Effector memory CD4-positive, alpha-beta T cell (primary cell): Measurements from ENCODE around the gene ARFIP1.
"Not testable (repeated sequence)": the region's sequence is repeated elsewhere in the genome, so short reads cannot be mapped to it uniquely, and the experiment has no call there.

ENCODE experiments used
- DNase-seq, 3 donors: peaks; one replicate each; pipeline ENCODE4 v3.0.0-alpha.2; 2020
- H3K27ac ChIP-seq: 2 replicates; pipeline ENCODE4 v1.7.0; 2013; ENCODE audit warnings: mild to moderate bottlenecking, low read length, moderate library complexity; ENCODE audit not compliant: insufficient read depth, poor library complexity, severe bottlenecking
- H3K27me3 ChIP-seq: replicated peaks from 2 replicates; pipeline ENCODE4 v1.7.0; 2013; ENCODE audit warnings: mild to moderate bottlenecking, low read length; ENCODE audit not compliant: insufficient read depth, control insufficient read depth, poor library complexity, severe bottlenecking
- H3K36me3 ChIP-seq: 2 replicates; pipeline ENCODE4 v1.7.0; 2013; ENCODE audit warnings: mild to moderate bottlenecking, low read length, moderate library complexity; ENCODE audit not compliant: control insufficient read depth, insufficient read depth
- H3K4me1 ChIP-seq: 2 replicates; pipeline ENCODE4 v1.7.0; 2013; ENCODE audit warnings: low read length, mild to moderate bottlenecking; ENCODE audit not compliant: control insufficient read depth, insufficient read depth, poor library complexity, severe bottlenecking
- H3K4me3 ChIP-seq: 2 replicates; pipeline ENCODE4 v1.7.0; 2013; ENCODE audit warnings: low read length, low read depth, mild to moderate bottlenecking; ENCODE audit not compliant: insufficient read depth, poor library complexity, severe bottlenecking
- H3K9me3 ChIP-seq: 2 replicates; pipeline ENCODE4 v1.7.0; 2013; ENCODE audit warnings: mild to moderate bottlenecking, low read length, moderate library complexity; ENCODE audit not compliant: control insufficient read depth

Gene ARFIP1

GRCh38 chr4:152858934-152859333 lies 79.2 kb downstream of the ARFIP1 start:
- Histone ChIP-seq H3K27me3 (no peaks in the 10 kb centered on the region), H3K4me1 (no peaks in the 10 kb centered on the region), H3K27ac (no peak overlapping the region), H3K4me3 (no peak overlapping the region), H3K9me3 (no peaks in the 10 kb centered on the region), H3K36me3 (no peaks in the 10 kb centered on the region)
- no peak for DNase-seq

- no peak overlapping the region for H3K27ac ChIP-seq
- no peaks in the 10 kb centered on the region for H3K27me3 ChIP-seq
- no peaks in the 10 kb centered on the region for H3K4me1 ChIP-seq
- no peaks in the 10 kb centered on the region for H3K9me3 ChIP-seq
- H3K4me3 ChIP-seq: no peak overlapping the region
- DNase-seq: no peak
- no peaks in the 10 kb centered on the region for H3K36me3 ChIP-seq
These were observed 80.3 kb downstream of the ARFIP1 start for GRCh38 chr4:152860046-152860445.

- H3K9me3 ChIP-seq: no peaks in the 10 kb centered on the region
- no peaks in the 10 kb centered on the region for H3K4me1 ChIP-seq
- H3K36me3 ChIP-seq: no peaks in the 10 kb centered on the region
- no peak overlapping the region for H3K27ac ChIP-seq
- H3K27me3 ChIP-seq: no peaks in the 10 kb centered on the region
- no peak for DNase-seq
- no peak overlapping the region for H3K4me3 ChIP-seq
These were observed 82.9 kb downstream of the ARFIP1 start for GRCh38 chr4:152862608-152863007.

GRCh38 chr4:152864361-152864760 lies 84.6 kb downstream of the ARFIP1 start:
- Histone ChIP-seq H3K4me3 (no peak overlapping the region), H3K9me3 (no peaks in the 10 kb centered on the region), H3K4me1 (no peaks in the 10 kb centered on the region), H3K27me3 (no peaks in the 10 kb centered on the region), H3K27ac (no peak overlapping the region), H3K36me3 (no peaks in the 10 kb centered on the region)
- DNase-seq: no peak

- H3K36me3 ChIP-seq, H3K4me3 ChIP-seq: not testable (repeated sequence)
These were observed 86.8 kb downstream of the ARFIP1 start for GRCh38 chr4:152866432-152866993.

GRCh38 chr4:152870606-152871005 lies 90.9 kb downstream of the ARFIP1 start:
- Histone ChIP-seq H3K27ac (no peak overlapping the region), H3K4me1 (no peaks in the 10 kb centered on the region), H3K27me3 (no peaks in the 10 kb centered on the region), H3K9me3 (no peaks in the 10 kb centered on the region), H3K36me3 (no peaks in the 10 kb centered on the region), H3K4me3 (no peak overlapping the region)
- no peak for DNase-seq

More at GRCh38 chr4:152866432-152866993, 86.8 kb downstream of the ARFIP1 start:
- not testable (repeated sequence) for H3K9me3 ChIP-seq, H3K27me3 ChIP-seq, H3K27ac ChIP-seq, DNase-seq, H3K4me1 ChIP-seq

GRCh38 chr4:152875261-152875660 lies 95.5 kb downstream of the ARFIP1 start:
- H3K4me3 ChIP-seq: no peak overlapping the region
- no peaks in the 10 kb centered on the region for H3K4me1 ChIP-seq
- DNase-seq: no peak
- H3K9me3 ChIP-seq: no peaks in the 10 kb centered on the region
- no peak overlapping the region for H3K27ac ChIP-seq
- H3K27me3 ChIP-seq: no peaks in the 10 kb centered on the region
- H3K36me3 ChIP-seq: no peaks in the 10 kb centered on the region

GRCh38 chr4:152877868-152878267 lies 98.1 kb downstream of the ARFIP1 start:
- H3K27me3 ChIP-seq: no peaks in the 10 kb centered on the region
- no peak overlapping the region for H3K27ac ChIP-seq
- H3K4me1 ChIP-seq: no peaks in the 10 kb centered on the region
- H3K9me3 ChIP-seq: no peaks in the 10 kb centered on the region
- no peak for DNase-seq
- no peaks in the 10 kb centered on the region for H3K36me3 ChIP-seq
- H3K4me3 ChIP-seq: no peak overlapping the region

- DNase-seq: no peak
- no peaks in the 10 kb centered on the region for H3K36me3 ChIP-seq
- H3K4me1 ChIP-seq: no peaks in the 10 kb centered on the region
These were observed 100.5 kb downstream of the ARFIP1 start for GRCh38 chr4:152880263-152880662.

GRCh38 chr4:152881974-152882373 lies 102.2 kb downstream of the ARFIP1 start:
- no peaks in the 10 kb centered on the region for H3K27me3 ChIP-seq
- no peaks in the 10 kb centered on the region for H3K9me3 ChIP-seq
- H3K27ac ChIP-seq: no peak overlapping the region
- no peaks in the 10 kb centered on the region for H3K4me1 ChIP-seq
- DNase-seq: no peak
- H3K4me3 ChIP-seq: no peak overlapping the region
- no peaks in the 10 kb centered on the region for H3K36me3 ChIP-seq

More at GRCh38 chr4:152880263-152880662, 100.5 kb downstream of the ARFIP1 start:
- Histone ChIP-seq H3K4me3 (no peak overlapping the region), H3K9me3 (no peaks in the 10 kb centered on the region), H3K27me3 (no peaks in the 10 kb centered on the region), H3K27ac (no peak overlapping the region)
